GM21576 (cell line): Measurements from ENCODE around the gene GALNT10.
"Not testable (repeated sequence)": the region's sequence is repeated elsewhere in the genome, so short reads cannot be mapped to it uniquely, and the experiment has no call there.

Experiments used
- ATAC-seq: cut with Tn5 transposase; IDR thresholded peaks from one replicate; pipeline ENCODE4 v1.9.1; 2021; ENCODE audit warnings: mild to moderate bottlenecking, moderate library complexity; ENCODE audit not compliant: unreplicated experiment

GALNT10 gene, protein sequence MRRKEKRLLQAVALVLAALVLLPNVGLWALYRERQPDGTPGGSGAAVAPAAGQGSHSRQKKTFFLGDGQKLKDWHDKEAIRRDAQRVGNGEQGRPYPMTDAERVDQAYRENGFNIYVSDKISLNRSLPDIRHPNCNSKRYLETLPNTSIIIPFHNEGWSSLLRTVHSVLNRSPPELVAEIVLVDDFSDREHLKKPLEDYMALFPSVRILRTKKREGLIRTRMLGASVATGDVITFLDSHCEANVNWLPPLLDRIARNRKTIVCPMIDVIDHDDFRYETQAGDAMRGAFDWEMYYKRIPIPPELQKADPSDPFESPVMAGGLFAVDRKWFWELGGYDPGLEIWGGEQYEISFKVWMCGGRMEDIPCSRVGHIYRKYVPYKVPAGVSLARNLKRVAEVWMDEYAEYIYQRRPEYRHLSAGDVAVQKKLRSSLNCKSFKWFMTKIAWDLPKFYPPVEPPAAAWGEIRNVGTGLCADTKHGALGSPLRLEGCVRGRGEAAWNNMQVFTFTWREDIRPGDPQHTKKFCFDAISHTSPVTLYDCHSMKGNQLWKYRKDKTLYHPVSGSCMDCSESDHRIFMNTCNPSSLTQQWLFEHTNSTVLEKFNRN

DNA sequence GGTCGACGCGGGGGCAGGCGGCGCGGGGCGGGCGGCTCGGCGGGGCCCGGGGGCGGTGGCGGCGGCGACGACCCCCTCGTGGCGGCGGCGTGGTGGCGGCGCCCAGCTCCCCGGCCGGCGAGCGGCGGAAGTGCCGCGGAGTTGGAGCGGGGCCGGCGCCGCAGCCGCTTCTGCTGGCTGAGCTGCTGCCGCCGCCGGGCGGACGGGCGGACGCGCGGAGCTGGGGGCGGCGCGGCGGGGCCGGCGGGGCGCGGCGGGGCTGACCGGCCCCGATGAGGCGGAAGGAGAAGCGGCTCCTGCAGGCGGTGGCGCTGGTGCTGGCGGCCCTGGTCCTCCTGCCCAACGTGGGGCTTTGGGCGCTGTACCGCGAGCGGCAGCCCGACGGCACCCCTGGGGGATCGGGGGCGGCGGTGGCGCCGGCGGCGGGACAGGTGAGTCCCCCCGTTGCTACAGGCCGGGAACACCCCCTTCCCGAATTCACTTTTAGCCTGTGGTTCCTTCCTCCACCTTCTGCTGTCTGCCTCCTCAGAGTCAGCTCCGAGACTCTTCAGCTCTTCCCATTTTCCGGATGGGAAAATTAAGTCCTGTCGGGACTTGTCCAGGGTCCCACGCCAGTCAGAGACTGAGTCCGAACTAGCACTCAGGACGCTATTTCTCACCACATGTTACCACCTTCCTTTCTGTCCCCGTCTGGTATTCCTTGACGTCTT lies at the start of gene GALNT10:
GALNT10 (plus strand) TSS at position 139 of the 710 bp plus-strand sequence; CDS start at position 273, 134 bp downstream.
- peak; percentile 70 for ATAC-seq

DNA sequence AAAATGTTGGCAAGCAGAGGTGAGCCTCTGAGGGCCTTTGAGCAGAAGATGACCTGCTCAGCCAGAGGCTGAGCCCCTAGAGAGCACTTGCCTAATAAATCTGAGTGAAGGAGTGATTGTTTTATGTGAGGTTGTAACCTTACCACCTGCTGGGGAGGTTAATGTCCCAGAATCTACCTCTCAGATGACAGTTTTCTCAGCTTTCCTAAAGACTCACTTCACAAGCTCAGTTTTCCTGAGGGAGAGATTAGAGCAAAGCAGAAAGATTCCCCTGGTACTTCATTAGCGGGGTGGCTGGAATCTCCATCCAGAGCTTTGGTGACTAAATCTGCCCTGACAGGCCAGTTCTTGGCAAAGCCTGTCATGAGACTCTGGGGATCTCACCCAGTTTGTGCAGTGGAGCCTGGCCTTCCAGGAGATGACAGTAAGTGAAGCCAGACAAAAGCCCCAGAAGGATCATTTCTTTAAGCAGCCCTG lies 48.8 kb upstream of the GALNT10 start:
- ATAC-seq = no peak

DNA sequence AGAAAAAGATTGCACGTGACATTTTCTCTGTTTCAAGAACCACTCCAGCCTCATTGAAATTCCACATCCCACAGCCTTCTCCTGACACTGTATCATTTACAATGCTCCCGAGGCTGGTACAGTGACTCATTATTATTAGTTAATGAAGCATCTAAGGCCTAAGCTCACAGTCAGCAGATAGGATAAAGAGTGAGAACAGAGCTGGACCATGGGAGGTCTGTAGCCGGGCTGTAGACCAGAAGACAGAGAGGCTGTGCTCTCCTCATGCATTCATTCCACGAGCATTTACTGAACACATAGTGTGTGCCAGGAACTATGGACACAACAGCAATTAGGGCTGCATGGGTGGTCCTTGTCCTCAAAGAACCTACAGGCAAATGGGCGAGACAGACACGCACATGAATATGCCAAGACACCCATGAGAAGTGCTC lies 47.3 kb upstream of the GALNT10 start:
- no peak for ATAC-seq

DNA sequence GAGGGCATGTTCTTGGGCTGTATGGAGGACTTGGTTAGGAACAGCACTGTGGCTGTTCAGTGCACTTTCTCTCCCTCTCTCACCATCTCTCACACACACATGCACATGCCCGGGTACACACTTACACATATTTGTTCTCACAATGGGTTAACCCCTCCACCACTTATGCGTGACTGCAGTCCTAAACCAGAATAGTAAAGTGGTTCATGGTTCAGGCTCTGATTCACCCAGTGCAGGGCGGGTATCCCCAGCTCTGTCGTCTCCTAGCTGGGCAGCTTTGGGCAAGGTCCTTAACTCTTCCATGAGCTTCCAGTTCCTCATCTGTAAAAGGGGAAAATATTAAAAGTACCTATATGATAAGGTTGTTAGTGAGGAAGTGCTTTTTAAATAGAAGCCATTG lies 45.3 kb upstream of the GALNT10 start:
- no peak for ATAC-seq

DNA sequence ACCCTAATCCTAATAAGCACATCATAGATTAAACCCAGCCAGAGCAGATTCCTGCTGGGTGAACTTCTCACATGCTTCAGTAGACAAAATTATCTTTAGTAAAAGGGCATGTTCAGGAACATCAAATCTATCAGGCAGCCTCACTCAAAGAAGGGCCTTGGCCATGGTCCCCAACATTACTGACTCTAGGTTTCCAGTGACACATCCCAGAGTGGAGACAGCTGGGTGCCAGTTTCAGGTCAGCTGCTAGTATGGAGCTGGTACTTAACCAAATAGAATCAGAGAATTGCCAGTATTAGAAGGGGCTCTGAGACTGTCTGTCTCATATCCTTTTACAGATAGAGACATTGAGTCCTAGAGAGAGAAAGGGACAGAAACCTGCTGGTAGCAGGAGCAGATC lies 44.1 kb upstream of the GALNT10 start:
- no peak for ATAC-seq

DNA sequence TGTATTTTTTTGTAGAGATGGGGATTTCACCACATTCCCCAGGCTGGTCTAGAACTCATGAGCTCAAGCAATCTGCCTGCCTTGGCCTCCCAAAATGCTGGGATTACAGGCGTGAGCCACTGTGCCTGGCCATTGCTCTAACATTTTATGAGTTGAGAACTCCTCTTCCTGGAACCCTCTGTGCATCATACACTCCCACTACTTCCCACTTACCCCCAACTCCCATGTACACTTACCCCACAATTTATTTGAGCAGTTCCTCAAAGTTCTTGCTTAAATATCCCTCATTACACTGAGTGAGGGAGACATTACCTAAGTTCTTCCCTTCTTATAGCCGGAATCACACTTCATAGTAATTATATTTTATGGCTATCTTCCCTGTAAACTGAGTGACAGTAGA lies 42.9 kb upstream of the GALNT10 start:
- ATAC-seq = no peak

DNA sequence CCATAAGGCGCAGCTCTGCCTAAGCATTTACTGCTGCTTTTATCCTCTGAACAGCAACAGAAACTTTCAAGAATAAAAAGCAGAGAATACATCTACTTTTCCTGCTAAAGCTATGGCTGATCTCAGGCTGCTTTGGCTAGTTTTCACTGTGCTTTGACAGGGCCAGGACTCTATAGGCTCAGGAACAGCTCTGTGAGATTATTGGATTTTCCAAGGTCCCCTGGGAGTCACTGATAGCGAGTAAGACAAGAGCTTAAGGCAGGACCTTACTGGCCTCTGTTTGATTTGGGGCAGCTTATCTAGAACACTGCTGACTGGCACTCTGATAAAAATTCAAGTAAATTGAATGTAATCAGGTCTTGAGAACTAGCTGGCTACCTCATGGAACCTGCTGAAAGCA lies 40.1 kb upstream of the GALNT10 start:
- not testable (repeated sequence) for ATAC-seq

DNA sequence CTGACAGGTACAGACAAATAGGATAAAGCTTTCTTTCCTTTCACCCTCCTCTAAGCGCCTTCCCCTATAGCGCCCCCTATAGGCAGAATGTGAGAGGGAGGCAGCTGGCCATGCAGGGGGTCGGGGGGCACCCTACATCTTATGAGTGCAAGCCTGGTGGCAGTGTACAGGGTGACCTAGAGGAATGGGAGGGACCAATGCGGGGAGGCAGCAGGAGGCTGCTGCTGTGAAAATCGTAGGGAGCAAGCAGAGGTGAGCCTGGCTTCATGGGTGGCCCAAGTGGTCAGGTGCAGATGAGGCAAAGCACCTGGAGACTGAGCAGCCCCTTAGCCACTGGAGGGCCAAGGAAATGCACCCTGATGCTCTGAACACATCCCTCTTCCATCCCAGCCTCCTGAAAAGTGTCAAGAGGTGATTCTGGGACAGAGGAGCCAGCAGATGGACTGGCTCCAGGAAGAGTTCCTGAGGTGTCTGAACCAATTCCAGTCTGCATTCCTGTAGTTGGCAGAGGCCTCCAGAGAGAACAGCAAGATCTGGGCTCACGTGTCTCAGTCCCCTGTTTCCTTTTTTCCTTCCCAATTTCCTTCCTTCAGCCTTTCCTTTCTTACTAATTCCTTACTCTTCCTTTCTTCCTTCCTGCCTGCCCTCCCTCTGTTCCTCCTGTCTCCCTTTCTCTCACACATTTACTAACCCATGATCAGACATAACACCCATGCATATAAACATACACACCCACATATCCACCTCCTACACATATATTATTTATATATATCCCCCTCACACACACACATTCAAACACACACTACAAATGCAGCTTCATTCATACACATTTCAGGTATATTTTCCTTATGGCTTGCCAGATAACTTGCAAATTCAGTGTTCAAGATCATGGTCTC lies 32.8 kb upstream of the GALNT10 start:
- ATAC-seq = no peak

DNA sequence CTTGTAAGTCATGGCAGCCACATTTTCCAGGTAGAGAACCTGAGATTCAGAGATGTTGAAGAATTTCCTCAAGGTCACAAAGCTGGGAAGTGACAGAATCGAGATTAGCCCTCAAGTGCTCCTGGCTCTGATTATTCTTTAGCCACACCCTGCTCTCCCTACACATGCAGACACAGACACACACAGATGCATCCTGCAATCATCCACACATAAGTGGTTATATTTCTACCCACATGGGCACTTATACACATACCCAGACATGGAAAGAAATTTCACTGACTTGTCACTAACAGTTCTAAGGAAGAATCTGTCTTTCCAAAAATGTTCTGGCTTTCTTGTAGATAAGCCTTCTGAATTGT lies 32.2 kb upstream of the GALNT10 start:
- ATAC-seq = no peak

DNA sequence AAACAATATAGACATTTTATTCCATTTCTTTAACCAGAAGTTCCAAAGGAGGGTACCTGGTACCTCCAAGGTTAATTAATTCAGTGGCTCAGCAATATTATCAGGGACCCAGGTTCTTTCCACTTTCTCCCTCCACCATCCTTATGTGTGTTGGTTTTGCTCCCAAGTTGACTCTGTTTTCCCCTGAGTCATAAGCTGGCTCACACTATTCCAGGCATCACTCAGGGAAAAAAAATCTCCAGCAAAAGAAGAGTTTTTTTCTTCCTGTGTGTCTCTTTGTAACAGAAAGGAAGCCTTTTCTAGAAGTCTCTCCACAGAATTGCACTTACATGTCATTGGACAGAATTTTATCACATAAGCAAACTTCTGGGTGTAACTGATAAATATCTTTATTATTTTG lies 31.2 kb upstream of the GALNT10 start:
- ATAC-seq = no peak

DNA sequence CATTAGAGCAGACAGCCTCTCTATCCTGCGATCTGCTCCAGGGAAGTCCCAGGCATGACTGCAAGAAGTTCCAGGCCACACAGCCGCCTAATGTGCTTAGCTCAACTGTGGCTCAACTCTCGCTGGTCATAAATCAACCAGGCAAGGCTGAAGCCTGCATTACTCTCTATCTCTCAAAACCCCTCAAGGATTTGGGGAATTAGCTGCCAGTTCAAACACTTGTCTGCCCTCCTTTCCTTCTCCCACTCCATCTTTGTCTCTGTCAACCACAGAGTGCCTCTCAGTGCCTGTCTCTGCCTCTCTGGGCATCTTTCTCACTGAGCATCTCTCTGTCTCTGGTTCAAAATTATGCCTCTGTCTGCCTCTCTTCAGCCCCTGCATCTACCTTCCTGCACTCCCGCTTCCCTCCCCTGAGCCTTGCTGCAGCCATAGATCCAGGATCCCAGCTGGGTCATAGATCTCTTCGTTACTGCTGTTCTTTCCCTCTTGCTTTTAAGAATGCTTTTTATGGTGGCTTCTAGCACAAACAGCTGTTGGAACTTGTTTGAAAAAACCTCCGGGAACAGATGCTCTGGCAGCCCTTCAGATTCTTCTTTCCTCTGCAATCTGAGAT lies 27.9 kb upstream of the GALNT10 start:
- no peak for ATAC-seq

DNA sequence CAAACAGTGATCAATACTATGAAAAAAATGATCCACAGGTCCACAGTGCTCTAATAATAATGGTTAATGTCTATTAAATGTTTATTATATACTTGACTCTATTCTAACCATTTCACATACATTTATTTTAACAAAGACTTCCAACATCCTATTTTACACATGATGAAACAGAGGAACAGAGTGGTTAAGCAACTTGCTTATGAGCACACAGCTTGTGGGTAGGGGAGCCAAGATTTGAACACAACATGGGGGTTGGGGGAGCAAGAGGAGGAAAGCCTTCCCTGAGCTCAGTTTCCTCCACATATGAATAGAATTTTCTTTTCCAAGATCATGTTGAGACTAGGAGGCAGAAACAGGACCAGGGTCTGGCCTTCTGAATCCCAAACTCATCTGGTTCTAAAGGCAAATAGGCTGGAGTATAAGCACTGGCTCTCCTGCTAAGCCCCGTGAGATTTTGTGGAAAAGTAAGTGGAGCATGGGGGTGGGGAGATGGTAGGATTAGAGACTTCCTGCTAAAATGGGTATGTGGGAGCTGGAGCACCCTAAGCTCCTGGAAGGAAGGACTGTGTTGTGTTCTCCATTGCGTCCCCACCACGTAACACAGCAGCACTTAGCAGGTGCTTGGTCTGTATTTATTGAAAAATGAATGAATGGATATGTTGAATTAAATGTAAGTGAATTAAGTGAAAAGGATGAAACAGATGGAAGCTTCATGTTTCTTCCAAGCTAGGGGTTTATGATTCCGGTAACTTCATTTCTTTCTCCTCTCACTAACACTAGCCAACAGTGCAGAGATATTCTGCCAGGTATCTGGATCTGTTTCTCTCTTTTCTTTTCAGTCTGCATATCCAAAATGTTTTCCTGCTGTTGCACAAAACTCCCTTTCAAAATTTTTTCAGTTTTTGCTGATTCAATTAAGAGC lies 26.9 kb upstream of the GALNT10 start:
- ATAC-seq = no peak

DNA sequence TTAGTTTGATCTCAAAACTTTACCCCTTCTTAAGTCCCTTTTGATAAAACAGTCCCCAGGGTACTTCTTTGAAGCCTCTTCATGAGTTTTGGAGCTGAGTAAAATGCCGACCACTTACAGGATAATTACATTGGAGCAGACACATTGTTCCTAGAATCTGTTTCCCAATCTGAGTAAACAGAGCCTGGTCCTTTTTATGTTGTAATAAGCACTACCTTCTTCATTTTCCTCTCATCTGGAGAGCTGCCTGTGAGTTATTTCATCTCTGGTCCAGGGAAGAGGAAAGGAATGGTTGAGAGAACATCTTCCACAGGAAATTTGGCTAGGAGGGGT lies 26.3 kb upstream of the GALNT10 start:
- no peak for ATAC-seq

DNA sequence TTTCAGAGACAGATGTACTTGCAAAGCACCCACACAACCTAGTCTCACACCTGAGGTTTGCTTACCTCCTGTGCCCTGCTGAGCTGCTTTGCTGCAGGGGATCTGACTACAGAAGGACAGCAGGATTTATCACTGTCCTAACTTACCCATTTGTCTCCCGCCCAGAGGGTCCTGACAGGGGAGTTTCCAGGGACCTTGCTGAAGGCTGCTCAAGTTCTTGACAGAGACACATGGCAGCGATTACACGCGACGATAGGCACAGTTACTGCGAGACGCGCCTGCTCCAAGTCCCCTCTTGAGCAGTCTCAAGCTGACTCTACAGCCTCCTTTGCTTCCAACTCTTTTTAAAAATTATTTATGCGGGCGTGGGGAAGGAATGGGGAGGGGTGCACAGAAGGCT lies 24.6 kb upstream of the GALNT10 start:
- ATAC-seq = no peak

DNA sequence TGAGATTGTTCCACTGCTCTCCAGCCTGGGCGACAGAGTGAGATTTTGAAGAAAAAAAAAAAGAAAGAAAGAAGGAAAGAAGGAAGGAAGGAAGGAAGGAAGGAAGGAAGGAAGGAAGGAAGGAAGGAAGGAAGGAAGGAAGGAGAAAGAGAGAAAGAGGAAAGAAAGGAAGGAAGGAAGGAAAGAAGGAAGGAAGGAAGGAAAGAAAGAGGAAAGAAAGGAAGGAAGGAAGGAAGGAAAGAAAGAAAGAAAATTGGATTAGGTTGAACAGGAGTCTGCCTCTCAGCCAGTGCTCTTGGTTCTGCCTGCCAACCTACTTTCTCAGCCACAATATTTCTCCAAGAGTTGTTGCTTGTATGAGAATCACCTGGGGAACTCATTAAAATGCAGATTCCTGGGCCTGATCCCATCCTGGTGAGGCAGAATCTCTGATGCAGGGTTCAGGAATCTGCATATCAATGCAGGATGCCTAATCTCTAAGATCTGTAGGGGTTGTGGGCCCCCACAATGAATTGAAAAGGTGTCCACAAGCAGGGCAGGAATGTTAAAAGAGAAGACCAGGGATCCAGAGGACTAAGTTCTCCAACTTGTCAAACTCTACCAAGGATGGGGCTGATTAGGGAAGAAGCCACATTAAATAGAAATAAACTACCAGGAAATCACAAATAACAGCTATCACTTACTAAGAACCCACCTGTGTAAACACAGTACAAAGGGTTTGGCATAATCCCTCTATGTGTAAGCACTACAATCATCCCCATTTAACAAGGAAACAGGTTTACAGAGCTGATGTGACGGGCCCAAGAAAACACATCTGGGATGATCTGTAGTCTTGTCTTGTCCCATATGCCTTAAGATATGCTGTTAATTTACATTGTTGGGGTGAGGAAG lies 23.4 kb upstream of the GALNT10 start:
- ATAC-seq = no peak

DNA sequence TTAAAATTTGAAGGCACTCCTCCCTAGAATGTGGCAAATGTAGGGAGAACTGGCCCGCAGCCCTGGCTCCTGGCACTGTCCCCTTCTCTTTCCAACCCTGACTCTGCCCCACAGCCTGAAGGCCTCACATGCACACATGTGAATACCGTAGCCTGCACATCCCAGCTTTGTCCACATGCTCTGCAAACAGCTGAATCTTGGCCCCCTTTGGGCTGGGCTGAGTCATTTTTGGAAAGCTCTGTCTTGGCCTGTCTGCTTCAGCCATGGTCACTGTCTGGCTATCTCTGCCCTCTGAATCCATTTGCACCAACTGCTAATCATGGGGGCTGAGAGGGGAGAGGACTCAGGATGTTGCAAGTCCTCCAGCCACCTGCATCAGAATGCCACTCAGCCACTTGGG lies 22.1 kb upstream of the GALNT10 start:
- ATAC-seq = no peak

DNA sequence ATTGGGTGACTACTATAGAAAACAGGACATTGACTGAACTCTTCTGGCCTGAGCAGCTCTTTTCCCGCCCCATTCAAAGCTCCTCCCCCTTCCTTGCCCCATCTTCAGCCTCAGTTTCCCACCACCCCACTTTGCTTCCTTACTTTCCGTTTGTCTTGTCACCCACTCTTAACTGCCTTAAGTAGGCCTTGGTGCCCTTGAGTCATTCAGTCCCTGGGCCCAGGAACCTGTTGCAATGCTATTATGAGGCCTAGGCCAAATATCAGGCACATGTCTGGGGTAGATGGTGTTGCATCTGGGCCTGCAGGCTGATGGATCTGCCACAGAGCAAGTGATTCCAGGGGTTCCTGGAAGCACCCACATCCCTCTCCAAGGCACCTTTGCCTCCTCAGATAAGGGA lies 17.7 kb upstream of the GALNT10 start:
- no peak for ATAC-seq

DNA sequence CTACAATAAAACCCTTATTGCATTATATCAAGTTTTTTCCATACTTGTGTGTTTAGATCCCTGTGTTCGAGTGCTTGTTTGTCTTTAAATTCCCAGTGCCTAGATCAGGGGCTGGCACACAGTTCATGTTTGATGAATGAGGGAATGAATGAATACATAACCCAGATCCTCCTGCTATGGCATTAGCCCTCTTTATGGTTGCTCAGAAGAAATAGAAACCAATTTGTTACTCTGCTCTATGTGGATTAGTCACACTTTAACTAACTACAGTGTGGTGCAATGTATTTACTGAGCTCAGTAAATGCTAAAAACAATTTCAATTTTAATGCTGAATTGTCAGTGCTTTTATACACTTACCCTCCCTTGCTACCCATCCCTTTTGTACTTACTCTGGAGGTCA lies 16.4 kb upstream of the GALNT10 start:
- ATAC-seq = no peak

DNA sequence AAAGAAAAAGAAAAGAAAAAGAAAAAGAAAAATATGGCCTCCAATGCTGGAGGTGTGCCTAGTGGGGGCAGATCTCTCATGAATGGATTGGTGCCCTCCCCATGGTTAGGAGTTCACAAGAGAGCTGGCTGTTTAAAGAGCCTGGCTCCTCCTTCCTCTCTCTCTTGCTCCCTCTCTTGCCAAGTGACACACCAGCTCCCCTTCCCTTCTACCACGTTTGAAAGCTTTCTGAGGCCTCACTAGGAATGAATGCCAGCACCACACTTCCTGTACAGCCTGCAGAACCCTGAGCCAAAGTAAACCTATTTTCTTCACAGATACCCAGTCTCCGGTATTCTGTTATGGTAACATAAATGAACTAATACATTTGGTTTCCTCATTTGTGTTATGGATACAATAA lies 14.4 kb upstream of the GALNT10 start:
- ATAC-seq = no peak
